Measurements from ENCODE around the gene SPDYE17. TPM values are rescaled to one million over a fixed set of nuclear protein-coding genes. Genes with fewer than 3 reads are reported as not detected.
"Not testable (repeated sequence)": the region's sequence is repeated elsewhere in the genome, so short reads cannot be mapped to it uniquely, and the experiment has no call there.

Gene SPDYE17
- polyA plus RNA-seq, 3 donors = not detected

DNA sequence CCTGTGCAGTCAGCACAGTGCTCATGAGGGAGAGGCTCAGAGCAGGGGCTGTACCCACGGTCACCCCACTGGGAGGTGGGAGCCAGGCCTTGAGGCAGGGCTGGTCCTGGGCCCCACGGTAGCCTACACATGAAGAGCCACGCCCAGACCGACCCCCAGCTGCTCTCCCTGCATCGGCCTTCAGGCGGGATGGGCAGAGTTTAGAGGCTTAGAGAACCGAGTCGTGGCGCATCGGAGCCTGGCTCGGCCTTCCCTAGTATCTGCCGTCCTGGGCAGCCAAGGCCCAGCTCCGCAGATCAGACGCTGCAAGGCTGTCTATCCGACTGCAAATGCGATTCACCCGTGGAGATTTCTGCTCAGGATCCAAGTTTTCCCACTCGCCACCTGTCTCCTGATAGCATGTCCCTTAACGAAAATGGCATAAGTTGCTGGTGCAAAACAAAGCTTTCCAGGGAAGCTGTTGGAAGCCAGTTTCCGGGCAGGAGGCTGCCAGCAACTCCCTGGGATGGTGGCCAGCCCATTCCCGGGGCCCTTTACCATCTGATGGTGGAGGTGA lies 29.4 kb downstream of the SPDYE17 start:
- not testable (repeated sequence) for DNase-seq (ENCODE audit: extremely low read depth in 1 of 11, low read depth in 9 of 11, low spot score in 4 of 11)

DNA sequence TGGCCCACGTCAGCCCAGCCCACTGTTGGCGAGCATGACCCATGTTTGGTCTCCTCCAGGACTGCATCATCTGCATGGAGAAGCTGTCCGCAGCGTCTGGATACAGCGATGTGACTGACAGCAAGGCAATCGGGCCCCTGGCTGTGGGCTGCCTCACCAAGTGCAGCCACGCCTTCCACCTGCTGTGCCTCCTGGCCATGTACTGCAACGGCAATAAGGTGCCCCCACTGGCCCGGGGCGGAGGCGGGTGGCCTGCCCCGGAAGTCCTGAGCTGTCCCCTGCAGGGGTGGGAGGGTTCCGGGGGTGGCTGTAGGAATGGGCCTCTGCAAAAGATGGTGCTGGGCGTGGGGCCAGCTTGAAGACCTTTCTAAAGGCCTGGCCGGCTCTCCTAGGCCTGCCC lies 30.1 kb downstream of the SPDYE17 start:
- not testable (repeated sequence) for DNase-seq (ENCODE audit: extremely low read depth in 1 of 11, low read depth in 9 of 11, low spot score in 4 of 11)

DNA sequence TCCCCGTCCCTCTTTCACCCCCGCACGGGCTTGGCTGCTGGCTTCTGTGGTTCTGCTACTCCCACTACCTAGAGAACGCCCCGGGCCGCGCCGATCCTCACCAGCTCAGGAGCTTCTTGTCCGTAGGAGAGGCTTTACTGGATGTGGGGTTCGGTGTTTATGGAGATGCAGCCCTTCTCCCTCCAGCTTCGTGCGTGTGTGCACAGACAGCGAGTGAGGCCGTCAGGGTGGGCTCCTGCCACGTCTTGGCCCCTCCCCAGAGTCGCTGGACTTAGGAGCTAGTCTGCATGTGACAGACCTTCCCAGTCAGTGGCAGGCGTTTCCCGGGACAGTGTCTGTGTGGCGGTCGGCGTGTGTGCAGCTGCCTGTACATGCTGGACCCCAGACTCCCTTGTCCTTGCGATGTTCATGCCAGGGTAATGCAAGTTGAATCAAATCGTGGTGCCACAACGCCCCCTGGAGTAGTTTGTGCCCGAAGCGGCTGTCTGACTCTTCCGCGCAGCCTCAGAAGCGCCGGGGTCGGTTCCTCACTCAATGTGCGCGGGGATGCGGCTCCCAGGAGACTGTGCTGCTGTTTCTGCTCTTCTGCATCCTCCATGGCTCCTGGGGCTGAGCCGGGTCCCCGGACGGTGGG lies 32.6 kb downstream of the SPDYE17 start:
- not testable (repeated sequence) for DNase-seq (ENCODE audit: extremely low read depth in 1 of 11, low read depth in 9 of 11, low spot score in 4 of 11)

DNA sequence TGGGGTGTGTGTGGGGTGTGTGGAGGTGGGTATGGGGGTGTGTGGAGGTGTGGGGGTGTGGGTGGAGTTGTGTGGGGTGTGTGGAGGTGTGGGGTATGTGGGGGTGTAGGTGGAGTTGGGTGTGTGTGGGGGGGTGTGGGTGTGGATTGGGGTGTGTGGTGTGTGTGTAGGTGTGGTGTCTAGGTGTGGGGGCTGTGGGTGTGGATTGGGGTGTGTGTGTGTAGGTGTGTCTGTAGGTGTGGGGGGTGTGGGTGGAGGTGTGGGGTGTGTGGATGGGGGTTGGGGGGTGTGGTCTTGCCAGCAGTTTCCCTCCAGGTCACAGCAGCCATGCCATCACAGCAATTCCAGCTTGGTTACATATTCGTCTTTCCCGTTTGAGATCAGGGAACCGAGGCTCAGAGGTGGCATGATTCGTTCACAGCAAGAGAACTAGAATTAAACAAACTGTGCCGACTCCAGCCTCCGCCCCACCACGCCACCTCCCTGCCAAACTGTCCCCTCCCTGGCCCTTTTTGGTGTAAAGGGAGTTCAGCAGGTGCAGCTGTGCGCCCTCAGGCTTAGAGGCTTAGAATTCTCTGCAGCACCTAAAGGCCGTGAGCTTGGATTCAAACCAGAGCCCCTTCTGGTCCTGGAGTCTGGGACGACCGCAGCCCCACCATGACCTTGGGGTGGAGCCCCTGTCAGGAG lies 33.3 kb downstream of the SPDYE17 start:
- not testable (repeated sequence) for DNase-seq (ENCODE audit: extremely low read depth in 1 of 11, low read depth in 9 of 11, low spot score in 4 of 11)

DNA sequence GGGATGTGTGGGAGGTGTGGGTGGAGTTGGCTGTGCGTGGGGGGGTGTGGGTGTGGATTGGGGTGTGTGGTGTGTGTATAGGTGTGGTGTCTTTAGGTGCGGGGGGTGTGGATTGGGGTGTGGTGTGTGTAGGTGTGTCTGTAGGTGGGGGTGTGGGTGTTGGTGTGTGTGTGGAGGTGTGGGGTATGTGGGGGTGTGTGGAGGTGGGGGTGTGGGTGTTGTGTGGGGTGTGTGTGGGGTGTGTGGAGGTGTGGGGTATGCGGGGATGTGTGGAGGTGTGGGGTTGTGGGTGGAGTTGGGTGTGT lies 33.9 kb downstream of the SPDYE17 start:
- no peak for DNase-seq (ENCODE audit: extremely low read depth in 1 of 11, low read depth in 9 of 11, low spot score in 4 of 11)

DNA sequence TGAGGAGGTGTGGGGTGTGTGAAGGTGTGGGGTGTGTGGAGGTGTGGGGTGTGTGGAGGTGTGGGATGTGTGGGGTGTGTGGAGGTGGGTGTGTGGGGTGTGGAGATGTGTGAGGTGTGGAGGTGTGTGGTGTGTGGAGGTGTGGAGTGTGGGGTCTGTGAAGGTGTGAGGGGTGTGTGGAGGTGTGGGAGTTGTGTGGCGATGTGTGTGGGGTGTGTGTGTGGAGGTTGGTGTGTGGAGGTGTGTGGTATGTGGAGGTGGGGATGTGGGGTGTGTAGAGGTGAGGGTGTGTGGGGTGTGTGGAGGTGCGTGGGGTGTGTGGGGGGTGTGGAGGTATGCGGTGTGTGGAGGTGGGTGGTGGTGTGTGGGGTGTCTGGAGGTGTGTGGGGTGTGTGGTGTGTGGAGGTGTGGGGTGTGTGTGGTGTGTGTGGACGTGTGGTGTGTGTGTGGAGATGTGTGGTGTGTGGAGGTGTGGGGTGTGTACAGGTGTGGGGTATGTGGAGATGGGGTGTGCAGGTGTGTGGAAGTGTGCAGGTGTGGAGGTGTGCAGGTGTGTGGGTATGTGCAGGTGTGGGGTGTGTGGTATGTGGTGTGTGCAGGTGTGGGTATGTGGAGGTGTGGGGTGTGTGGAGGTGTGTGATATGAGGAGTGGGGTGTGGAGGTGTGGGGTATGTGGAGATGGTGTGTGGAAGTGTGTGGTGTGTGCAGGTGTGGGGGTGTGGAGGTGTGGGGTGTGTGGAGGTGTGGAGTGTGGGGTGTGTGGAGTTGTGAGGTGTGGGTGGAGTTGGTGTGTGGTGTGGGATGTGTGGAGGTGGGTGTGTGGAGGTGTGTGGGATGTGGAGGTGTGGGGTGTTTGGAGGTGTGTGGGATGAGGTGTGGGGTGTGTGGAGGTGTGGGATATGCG lies 34.5 kb downstream of the SPDYE17 start:
- no peak for DNase-seq (ENCODE audit: extremely low read depth in 1 of 11, low read depth in 9 of 11, low spot score in 4 of 11)

DNA sequence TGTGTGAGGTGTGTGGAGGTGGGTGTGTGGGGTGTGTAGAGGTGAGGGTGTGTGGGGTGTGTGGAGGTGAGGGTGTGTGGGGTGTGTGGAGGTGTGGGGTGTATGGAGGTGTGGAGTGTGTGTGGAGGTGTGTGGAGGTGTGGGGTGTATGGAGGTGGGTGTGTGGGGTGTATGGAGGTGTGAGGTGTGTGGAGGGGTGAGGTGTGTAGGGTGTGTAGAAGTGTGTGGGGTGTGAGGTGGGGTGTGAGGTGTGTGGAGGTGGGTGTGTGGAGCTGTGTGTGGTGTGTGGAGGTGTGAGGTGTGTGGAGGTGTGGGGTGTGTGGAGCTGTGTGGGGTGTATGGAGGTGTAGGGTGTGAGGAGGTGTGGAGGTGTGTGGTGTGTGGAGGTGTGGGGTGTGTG lies 35.2 kb downstream of the SPDYE17 start:
- not testable (repeated sequence) for DNase-seq (ENCODE audit: extremely low read depth in 1 of 11, low read depth in 9 of 11, low spot score in 4 of 11)

DNA sequence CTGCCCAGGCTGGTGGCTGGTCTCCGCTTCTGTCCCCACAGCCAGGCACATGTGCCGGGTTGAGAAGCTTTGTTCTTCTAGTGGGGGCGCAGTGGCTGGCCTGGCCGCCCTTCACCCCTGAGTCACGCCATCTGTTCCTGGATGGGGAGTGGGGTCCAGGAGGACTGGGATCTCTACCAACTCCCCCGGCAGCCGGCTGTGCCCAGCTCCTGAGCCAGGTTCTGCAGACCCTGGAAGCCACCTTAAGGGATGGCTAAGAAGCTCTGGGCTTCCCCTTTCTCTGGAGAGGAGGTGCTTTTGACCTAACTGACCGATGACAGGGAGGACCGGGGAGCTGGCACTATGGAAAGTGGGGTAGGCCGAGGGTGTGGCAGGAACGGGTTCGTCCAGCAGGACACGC lies 37.9 kb downstream of the SPDYE17 start:
- DNase-seq (ENCODE audit: extremely low read depth in 1 of 11, low read depth in 9 of 11, low spot score in 4 of 11) = not testable (repeated sequence)

DNA sequence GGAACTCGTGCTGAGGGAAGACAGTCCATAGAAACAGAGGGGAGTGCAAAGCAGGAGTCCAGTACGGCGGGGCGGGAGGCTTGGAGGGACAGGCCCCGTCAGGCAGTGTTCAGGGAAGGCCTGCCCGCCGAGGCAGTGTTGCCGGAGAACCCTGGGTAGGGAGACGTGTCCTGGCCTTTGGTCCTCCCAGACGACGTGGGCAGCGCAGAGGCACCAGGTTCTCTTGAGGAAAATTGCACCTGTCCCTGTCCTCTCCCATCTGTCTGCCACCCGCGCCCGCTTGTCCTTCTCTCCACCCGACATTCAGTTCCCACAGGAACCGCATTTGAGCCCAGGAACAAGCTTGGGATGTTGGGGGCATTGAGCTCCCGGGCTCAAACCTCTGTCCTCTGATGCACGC lies 38.3 kb downstream of the SPDYE17 start:
- not testable (repeated sequence) for DNase-seq (ENCODE audit: extremely low read depth in 1 of 11, low read depth in 9 of 11, low spot score in 4 of 11)

DNA sequence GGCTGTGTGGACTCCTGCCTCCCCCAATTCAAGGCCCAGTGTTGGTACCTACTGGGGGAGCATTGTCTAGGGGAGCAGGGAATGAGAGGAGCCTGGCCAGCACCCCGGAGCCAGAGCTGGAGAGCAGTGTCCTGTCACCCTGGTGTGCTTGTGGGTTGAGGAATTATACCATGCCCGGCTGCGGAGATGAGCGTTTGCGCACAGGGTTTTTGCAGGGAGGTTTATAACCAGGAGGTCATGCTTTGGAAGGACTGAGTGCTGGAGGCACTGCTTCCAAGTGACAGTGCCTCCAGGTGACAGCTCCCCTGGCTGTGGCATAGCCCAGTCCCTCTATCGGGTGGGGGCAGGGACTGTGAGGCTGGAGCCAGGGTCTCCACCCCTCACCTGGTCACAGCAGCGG lies 39.3 kb downstream of the SPDYE17 start:
- DNase-seq (ENCODE audit: extremely low read depth in 1 of 11, low read depth in 9 of 11, low spot score in 4 of 11) = not testable (repeated sequence)

DNA sequence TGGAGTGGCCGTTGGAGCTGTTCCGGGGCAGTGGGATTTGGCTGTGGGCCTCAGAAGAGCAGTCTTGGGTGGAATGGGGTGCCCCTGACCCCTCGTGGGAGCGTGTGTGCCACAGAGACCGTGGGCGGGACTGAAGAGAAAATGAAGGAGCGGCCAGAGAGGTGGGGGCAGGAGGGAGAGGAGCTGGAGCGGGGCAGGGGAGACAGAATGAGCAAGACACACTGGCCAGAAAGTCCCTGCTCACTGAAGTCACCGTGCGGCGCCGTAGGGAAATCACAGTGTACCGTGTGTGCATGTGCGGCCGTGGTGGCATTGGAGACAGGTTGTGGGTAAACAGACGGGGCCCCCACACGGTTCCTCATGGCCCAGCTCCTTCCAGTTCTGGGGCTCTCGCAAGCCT lies 40.0 kb downstream of the SPDYE17 start:
- not testable (repeated sequence) for DNase-seq (ENCODE audit: extremely low read depth in 1 of 11, low read depth in 9 of 11, low spot score in 4 of 11)

DNA sequence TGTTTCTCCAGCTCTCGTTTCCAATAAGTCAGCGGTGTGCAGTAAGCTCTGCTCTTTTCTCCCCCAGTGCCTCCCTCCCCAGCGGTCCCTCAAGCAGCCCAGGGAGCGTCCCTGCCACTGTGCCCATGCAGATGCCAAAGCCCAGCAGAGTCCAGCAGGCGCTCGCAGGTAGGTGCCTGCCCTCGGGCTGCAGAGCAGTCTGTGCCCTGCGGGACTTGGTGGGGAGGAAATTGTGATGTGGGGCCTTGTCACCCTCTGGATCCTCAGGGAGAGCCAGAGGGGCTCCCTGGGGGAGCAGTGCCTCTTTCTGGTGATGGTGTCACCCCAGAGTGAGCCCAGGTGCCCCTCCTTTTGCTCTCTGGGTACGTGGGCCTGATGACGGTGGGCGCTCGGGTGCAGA lies 42.0 kb downstream of the SPDYE17 start:
- DNase-seq (ENCODE audit: extremely low read depth in 1 of 11, low read depth in 9 of 11, low spot score in 4 of 11) = not testable (repeated sequence)

DNA sequence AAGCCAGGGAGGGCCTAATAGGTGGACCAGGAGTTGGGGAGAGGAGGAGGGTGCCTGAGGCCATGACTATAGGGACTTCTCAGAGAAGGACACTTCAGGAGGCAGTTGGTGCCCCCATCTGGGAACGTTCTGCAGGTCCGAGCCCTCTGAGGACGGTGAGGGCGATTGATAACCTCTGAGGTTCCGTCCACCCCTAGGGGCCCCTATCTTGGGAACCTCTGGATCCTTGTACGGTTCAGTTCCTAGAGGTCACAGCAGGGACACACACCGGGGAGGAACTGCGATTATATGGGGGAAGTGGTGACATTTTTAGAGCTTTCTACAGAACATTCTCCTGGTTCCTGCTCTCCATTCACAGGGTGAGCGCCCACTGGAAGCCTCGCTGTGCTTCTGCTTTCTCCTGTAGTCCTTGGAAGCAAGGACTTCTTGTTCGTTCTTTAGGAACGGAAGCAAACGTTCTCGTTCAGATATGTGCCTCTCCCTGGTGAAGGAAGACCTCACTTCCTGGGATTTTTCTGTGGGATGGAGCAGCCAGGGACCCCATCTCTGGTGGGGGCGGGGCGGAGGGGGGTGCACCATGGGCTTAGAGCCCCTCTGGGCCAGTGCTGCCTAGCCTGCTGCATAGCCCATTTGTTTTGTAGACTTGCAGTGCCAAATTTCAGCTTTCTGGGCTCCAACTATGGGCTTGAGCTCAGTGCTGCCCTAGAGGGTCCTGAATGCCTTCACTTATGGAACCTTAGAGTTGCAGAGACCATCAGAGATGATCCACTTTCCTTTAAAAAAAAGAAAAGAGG lies 46.0 kb downstream of the SPDYE17 start:
- not testable (repeated sequence) for DNase-seq (ENCODE audit: extremely low read depth in 1 of 11, low read depth in 9 of 11, low spot score in 4 of 11)

DNA sequence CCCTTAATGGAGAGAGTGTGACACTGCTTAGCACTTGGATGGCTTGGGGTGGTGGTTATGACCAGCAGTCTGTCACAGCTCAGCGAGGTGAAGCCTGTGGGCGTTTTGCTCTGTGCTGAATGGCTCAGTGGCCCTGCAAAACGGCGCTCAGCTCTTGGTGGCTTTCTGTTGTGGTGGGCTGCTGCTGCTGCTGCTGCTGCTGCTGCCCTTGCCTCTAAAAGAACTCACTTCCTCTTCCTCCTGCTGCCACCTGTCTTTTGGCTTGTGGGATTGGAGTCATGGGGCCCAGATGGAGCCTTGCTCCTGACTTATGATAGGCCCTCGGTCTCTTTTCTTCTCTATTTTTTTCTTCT lies 47.4 kb downstream of the SPDYE17 start:
- DNase-seq (ENCODE audit: extremely low read depth in 1 of 11, low read depth in 9 of 11, low spot score in 4 of 11) = not testable (repeated sequence)

DNA sequence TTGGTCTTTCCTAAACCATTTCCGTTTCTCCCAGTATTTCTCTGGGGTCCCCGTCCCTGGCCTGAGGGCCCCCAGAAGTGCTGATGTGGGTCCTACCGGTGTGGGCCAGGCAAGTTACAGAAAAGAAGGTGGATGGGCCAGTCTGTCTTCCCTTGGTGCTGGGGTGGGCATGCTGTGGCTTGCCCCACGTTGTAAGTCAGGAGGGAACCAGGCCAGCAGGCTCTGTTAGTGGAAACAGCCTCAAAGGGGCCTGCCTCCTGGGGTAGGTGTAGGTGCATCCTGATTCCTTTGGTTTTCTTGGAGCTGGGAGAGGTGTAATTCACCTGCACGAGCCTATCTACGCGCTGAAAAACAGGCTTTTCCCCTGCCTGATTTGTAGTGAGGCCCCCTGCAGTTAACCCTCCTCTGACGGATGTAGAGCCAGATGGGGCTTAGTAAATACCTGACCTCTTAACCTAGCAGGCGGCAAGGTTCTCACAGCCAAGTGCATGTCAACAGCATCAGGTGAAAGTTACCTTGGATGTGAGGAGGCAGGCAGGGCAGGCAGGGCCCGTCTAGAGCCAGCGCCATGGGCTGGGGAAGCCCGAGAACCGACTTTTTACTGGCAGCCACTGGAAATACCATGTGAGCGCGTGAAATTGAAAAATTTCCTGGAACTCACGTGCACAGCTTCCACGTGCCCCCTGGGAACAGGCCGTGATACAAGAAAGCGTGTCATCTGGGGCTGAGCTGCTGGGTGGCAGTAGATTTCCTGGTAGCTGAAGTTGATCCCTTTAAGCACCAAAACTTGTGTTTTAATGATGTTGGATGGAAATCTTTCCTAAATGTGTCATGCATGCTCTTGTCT lies 48.0 kb downstream of the SPDYE17 start:
- DNase-seq (ENCODE audit: extremely low read depth in 1 of 11, low read depth in 9 of 11, low spot score in 4 of 11) = not testable (repeated sequence)

DNA sequence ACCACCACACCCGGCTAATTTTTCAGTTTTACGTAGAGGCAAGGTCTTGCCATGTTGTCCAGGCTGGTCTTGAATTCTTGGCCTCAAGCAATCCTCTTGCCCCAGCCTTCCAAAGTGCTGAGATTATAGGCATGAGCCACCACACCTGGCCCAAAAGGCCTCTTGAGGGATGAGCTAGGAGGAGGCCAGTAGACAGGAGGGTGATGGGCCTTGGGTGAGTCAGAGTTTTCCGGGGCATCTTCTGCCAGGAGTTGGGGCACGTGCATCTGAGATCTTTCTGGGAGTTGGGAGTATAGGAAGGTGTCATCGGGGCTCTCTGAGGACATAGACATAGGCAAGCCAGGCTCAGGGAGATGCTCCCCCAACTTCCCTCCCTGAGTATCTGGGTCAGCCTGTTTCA lies 48.8 kb downstream of the SPDYE17 start:
- DNase-seq (ENCODE audit: extremely low read depth in 1 of 11, low read depth in 9 of 11, low spot score in 4 of 11) = not testable (repeated sequence)

DNA sequence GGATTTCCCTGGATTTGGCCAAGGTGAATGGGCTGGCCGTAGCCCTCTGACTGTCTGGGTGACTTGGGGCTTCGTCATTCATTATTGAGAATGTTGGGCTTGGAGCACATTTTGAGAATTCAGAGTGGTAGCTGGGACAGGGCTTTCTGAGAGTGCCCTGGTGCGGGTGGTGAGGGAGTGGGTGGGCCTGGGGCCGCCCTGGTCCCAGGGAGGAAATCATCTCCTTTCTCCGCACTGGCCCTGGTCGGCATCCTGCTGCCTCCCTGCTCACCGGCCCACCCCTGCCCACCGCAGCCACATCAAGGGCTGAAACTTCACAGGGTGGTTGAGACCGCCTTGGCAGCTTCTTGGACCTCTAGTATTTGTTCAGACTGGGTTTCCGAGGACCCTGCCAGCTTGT lies 49.7 kb downstream of the SPDYE17 start:
- not testable (repeated sequence) for DNase-seq (ENCODE audit: extremely low read depth in 1 of 11, low read depth in 9 of 11, low spot score in 4 of 11)
